Keratinocyte (primary cell): ENCODE data around the gene AGA. TPM values are rescaled to one million over a fixed set of nuclear protein-coding genes. Genes with fewer than 3 reads are reported as not detected.

ENCODE experiments used
- DNase-seq: peaks from one replicate; pipeline ENCODE4 v3.0.0-alpha.2; 2011; ENCODE audit warnings: low read depth, missing footprints, low spot score
- FAIRE-seq: peaks from 2 replicates; lab custom pipeline; 2011; peaks lifted over from hg19 to GRCh38; lab: Jason Lieb, UNC
- H2AFZ ChIP-seq: 2 replicates; pipeline ENCODE4 v1.6.0; 2012; ENCODE audit warnings: low read length, control low read depth, inconsistent platforms; ENCODE audit not compliant: control insufficient read depth
- H3K27ac ChIP-seq: 2 replicates; pipeline ENCODE4 v1.5.1; 2011; ENCODE audit warnings: low read length; ENCODE audit not compliant: control insufficient read depth, insufficient read depth
- H3K27me3 ChIP-seq: 3 replicates; pipeline ENCODE4 v1.6.0; 2011; ENCODE audit warnings: low read length; ENCODE audit not compliant: control insufficient read depth, insufficient read depth; ENCODE audit errors: extremely low read depth
- H3K36me3 ChIP-seq, 2 experiments: 2 replicates in 1 of 2; 3 replicates in 1 of 2; pipeline ENCODE4 v1.5.1; 2011; ENCODE audit warnings: low read length in 2 of 2, mild to moderate bottlenecking in 1 of 2; ENCODE audit not compliant: control insufficient read depth in 2 of 2, insufficient read depth in 2 of 2; ENCODE audit errors: extremely low read depth in 1 of 2
- H3K4me1 ChIP-seq: 3 replicates; pipeline ENCODE4 v1.5.1; 2011; ENCODE audit warnings: low read length; ENCODE audit not compliant: control insufficient read depth, insufficient read depth; ENCODE audit errors: extremely low read depth
- H3K4me2 ChIP-seq: 3 replicates; pipeline ENCODE4 v1.6.0; 2011; ENCODE audit warnings: low read depth, low read length; ENCODE audit not compliant: control insufficient read depth, insufficient read depth; ENCODE audit errors: extremely low read depth
- H3K4me3 ChIP-seq, 3 experiments: fragments of 200-600 bp in 1 of 3; sonication (generic) in 1 of 3; 2 replicates in 2 of 3; 3 replicates in 1 of 3; pipeline ENCODE4 v1.5.1; 2011 to 2016; ENCODE audit warnings: low read length in 3 of 3, mild to moderate bottlenecking in 3 of 3, control low read depth in 2 of 3, inconsistent platforms in 1 of 3, low read depth in 1 of 3, mixed read lengths in 1 of 3, mixed run types in 1 of 3, moderate library complexity in 1 of 3; ENCODE audit not compliant: control insufficient read depth in 2 of 3, insufficient read depth in 2 of 3; ENCODE audit errors: extremely low read depth in 1 of 3
- H3K79me2 ChIP-seq: 2 replicates; pipeline ENCODE4 v1.6.0; 2012; ENCODE audit warnings: low read length; ENCODE audit not compliant: control insufficient read depth, insufficient read depth
- H3K9ac ChIP-seq: 3 replicates; pipeline ENCODE4 v1.6.0; 2011; ENCODE audit warnings: low read length; ENCODE audit not compliant: control insufficient read depth, insufficient read depth; ENCODE audit errors: extremely low read depth
- H3K9me1 ChIP-seq: 3 replicates; pipeline ENCODE4 v1.6.0; 2011; ENCODE audit warnings: low read length; ENCODE audit not compliant: control insufficient read depth, insufficient read depth; ENCODE audit errors: extremely low read depth
- H3K9me3 ChIP-seq: 2 replicates; pipeline ENCODE4 v1.5.1; 2012; ENCODE audit warnings: low read depth, low read length; ENCODE audit not compliant: control insufficient read depth
- H4K20me1 ChIP-seq: 3 replicates; pipeline ENCODE4 v1.6.0; 2011; ENCODE audit warnings: low read length; ENCODE audit not compliant: control insufficient read depth, insufficient read depth; ENCODE audit errors: extremely low read depth
- CTCF ChIP-seq, 3 experiments: IDR thresholded peaks in 1 of 3; conservative IDR thresholded peaks in 1 of 3; optimal IDR thresholded peaks in 1 of 3; 2 replicates in 2 of 3; 3 replicates in 1 of 3; pipeline versions ENCODE3 to v1.5.1; 2011; ENCODE audit warnings: low read length in 3 of 3, mild to moderate bottlenecking in 3 of 3, moderate library complexity in 2 of 3, control low read depth in 1 of 3, inconsistent platforms in 1 of 3; ENCODE audit not compliant: insufficient read depth in 2 of 3; ENCODE audit errors: extremely low read depth in 1 of 3
- EZH2 ChIP-seq: IDR thresholded peaks from one replicate; pipeline ENCODE4 v1.6.1; 2012; ENCODE audit warnings: inconsistent platforms, mild to moderate bottlenecking, low read length, moderate library complexity
- dilution Hi-C: fragments of 300-500 bp; cut with MboI; formaldehyde crosslinking; loops from one replicate; pipeline ENCODE4 v1.7.0; 2020; ENCODE audit warnings: low sequenced_read_pairs; ENCODE audit not compliant: extremely low pct_ligation_motif_present
- polyA plus RNA-seq, 5 experiments: library from polyadenylated mRNA; depleted of rRNA in 3 of 5; stranded (reverse) in 3 of 5; stranded (forward) in 1 of 5; unstranded in 1 of 5; fragments of >200 nt; gene quantifications; 1 replicate in 1 of 5; 2 replicates in 3 of 5; 3 replicates in 1 of 5; pipeline versions ENCODE4 v1.2.1 to v1.2.3, GENCODE V29; 2011 to 2012; ENCODE audit warnings: missing spikeins in 2 of 5, low read depth in 1 of 5, low replicate concordance in 1 of 5

Gene AGA
- polyA plus RNA-seq, 1 donor (not counting 4 experiments of a cell fraction or from before 2014, with no cell fraction given), result 16.7 TPM

GRCh38 chr4:177447417-177448004 is 5.3 kb upstream of the AGA start:
- H3K4me3 ChIP-seq, result no peak overlapping the region
- no peak overlapping the region for H3K4me2 ChIP-seq
- H2AFZ ChIP-seq, result no peak overlapping the region
- peaks cover 3% of the 10 kb centered on the region for H3K4me1 ChIP-seq
- no peaks in the 10 kb centered on the region for H3K27me3 ChIP-seq
- dilution Hi-C loops, result no loop called here
- no peaks in the 10 kb centered on the region for H3K36me3 ChIP-seq
- H3K27ac ChIP-seq, result no peak overlapping the region
- no peak overlapping the region for H3K9ac ChIP-seq
- H3K79me2 ChIP-seq, result no peaks in the 10 kb centered on the region
- TF ChIP-seq CTCF (optimal IDR thresholded peaks at IDR 0.05 in 1 of 3, IDR thresholded peaks at IDR 0.05 in 1 of 3, conservative IDR thresholded peaks at IDR 0.05 in 1 of 3; ENCODE audit: extremely low read depth in 1 of 3, insufficient read depth in 2 of 3, low read length in 3 of 3), result no peak
- TF ChIP-seq EZH2, result no peak
- H4K20me1 ChIP-seq, result no peaks in the 10 kb centered on the region
- no peak for FAIRE-seq
- H3K9me1 ChIP-seq, result no peaks in the 10 kb centered on the region
- no peaks in the 10 kb centered on the region for H3K9me3 ChIP-seq
- no peak for DNase-seq

GRCh38 chr4:177446586-177446985 is 4.3 kb upstream of the AGA start:
- Histone ChIP-seq H3K27ac (no peak overlapping the region), H2AFZ (no peak overlapping the region), H3K4me3 (no peak overlapping the region), H3K9me1 (no peaks in the 10 kb centered on the region), H3K9ac (no peak overlapping the region), H3K4me1 (peaks cover 4% of the 10 kb centered on the region), H4K20me1 (no peaks in the 10 kb centered on the region), H3K9me3 (no peaks in the 10 kb centered on the region), H3K27me3 (no peaks in the 10 kb centered on the region), H3K36me3 (no peaks in the 10 kb centered on the region), H3K79me2 (no peaks in the 10 kb centered on the region), H3K4me2 (no peak overlapping the region)
- dilution Hi-C loops, result no loop called here
- DNase-seq (no peak), FAIRE-seq (no peak)
- TF ChIP-seq CTCF (optimal IDR thresholded peaks at IDR 0.05 in 1 of 3, IDR thresholded peaks at IDR 0.05 in 1 of 3, conservative IDR thresholded peaks at IDR 0.05 in 1 of 3; ENCODE audit: extremely low read depth in 1 of 3, insufficient read depth in 2 of 3, low read length in 3 of 3), result no peak
